Measurements from ENCODE around the gene CNTNAP5. TPM values are rescaled to one million over a fixed set of nuclear protein-coding genes. Genes with fewer than 3 reads are reported as not detected.

The CNTNAP5 gene
- total and polyA plus RNA-seq, 2 of the 4 experiments (the other 2 are of a cell fraction) = not detected

GRCh38 chr2:124692707-124693106, 667.6 kb downstream of the CNTNAP5 start:
- no peak overlapping the region for H3K4ac ChIP-seq (ENCODE audit: low read depth, low read length)
- H2AK5ac ChIP-seq (ENCODE audit: low read depth, low read length) = no peak overlapping the region
- no peak overlapping the region for H3K18ac ChIP-seq (ENCODE audit: low read depth, low read length)
- no peak overlapping the region for H4K91ac ChIP-seq (ENCODE audit: insufficient read depth, low read depth, low read length)
- H3K9me3 ChIP-seq (ENCODE audit: control insufficient read depth, insufficient read depth, low read length) = peaks cover 6% of the 10 kb centered on the region
- H3K9me1 ChIP-seq (ENCODE audit: insufficient read depth, low read length) = no peaks in the 10 kb centered on the region
- intact Hi-C loops (cut with micrococcal nuclease) = no loop called here
- no peak overlapping the region for H3K23ac ChIP-seq (ENCODE audit: low read depth, low read length)
- H3K14ac ChIP-seq (replicated peaks; ENCODE audit: low read depth, low read length) = no peak overlapping the region
- WGBS, 2 experiments (ENCODE audit: extremely low coverage in 2 of 2, insufficient read length in 1 of 2) = no CpG with 5 or more reads among the region's 1 CpG
- no peaks in the 10 kb centered on the region; the same call in 1 of the 2 replicates for H3K4me1 ChIP-seq (ENCODE audit: control insufficient read depth, insufficient read depth, low read length)
- H3K27me3 ChIP-seq (ENCODE audit: control insufficient read depth, insufficient read depth, low read length) = no peaks in the 10 kb centered on the region
- no peak overlapping the region for H2BK15ac ChIP-seq (ENCODE audit: low read depth, low read length)
- H3K36me3 ChIP-seq (ENCODE audit: control insufficient read depth, insufficient read depth, low read length) = no peaks in the 10 kb centered on the region
- TF ChIP-seq, protein P1, sequence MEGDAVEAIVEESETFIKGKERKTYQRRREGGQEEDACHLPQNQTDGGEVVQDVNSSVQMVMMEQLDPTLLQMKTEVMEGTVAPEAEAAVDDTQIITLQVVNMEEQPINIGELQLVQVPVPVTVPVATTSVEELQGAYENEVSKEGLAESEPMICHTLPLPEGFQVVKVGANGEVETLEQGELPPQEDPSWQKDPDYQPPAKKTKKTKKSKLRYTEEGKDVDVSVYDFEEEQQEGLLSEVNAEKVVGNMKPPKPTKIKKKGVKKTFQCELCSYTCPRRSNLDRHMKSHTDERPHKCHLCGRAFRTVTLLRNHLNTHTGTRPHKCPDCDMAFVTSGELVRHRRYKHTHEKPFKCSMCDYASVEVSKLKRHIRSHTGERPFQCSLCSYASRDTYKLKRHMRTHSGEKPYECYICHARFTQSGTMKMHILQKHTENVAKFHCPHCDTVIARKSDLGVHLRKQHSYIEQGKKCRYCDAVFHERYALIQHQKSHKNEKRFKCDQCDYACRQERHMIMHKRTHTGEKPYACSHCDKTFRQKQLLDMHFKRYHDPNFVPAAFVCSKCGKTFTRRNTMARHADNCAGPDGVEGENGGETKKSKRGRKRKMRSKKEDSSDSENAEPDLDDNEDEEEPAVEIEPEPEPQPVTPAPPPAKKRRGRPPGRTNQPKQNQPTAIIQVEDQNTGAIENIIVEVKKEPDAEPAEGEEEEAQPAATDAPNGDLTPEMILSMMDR (conservative IDR thresholded peaks at IDR 0.05; ENCODE audit: low read depth, low read length) = no peak
- TF ChIP-seq NFE2L2 (IDR thresholded peaks at IDR 0.05; ENCODE audit: low read depth, low read length) = no peak
- TF ChIP-seq MAFK (IDR thresholded peaks at IDR 0.05; ENCODE audit: low read depth, low read length) = no peak
- no peak for TF ChIP-seq RFX5 (IDR thresholded peaks at IDR 0.05; ENCODE audit: low read depth, low read length)
- H3K9ac ChIP-seq (ENCODE audit: low read depth, low read length) = no peak overlapping the region
- no peaks in the 10 kb centered on the region for H4K20me1 ChIP-seq (ENCODE audit: insufficient read depth, low read length)
- no peak overlapping the region for H3K4me2 ChIP-seq (ENCODE audit: low read depth, low read length)
- no peaks in the 10 kb centered on the region for H3K79me1 ChIP-seq (ENCODE audit: low read depth in 1 of 2, low read length in 2 of 2)
- POLR2A ChIA-PET (ENCODE audit: unreplicated experiment) = no interaction called here
- BruUV-seq (replicated peaks) = no TSS peak
- H2BK20ac ChIP-seq (ENCODE audit: low read depth, low read length) = no peak overlapping the region
- no peak overlapping the region for H4K5ac ChIP-seq (ENCODE audit: low read depth, low read length)
- no peak for ATAC-seq (ENCODE audit: low read depth)
- no peak overlapping the region for H2AFZ ChIP-seq (replicated peaks; ENCODE audit: low read length, poor library complexity)
- no peak overlapping the region for H2AK9ac ChIP-seq (replicated peaks; ENCODE audit: low read depth, low read length, poor library complexity)
- no peak for DNase-seq
- H4K8ac ChIP-seq (ENCODE audit: low read depth in 2 of 2, low read length in 2 of 2) = no peak overlapping the region
- no peak overlapping the region for H3K56ac ChIP-seq (ENCODE audit: extremely low read depth, insufficient read depth, low read length)
- CTCF ChIA-PET = no interaction called here
- dilution Hi-C loops (cut with HindIII; ENCODE audit: low sequenced_read_pairs, unreplicated experiment) = no loop called here
- in situ Hi-C loops (cut with MboI; ENCODE audit: low sequenced_read_pairs) = no loop called here
- H2BK120ac ChIP-seq (ENCODE audit: low read depth, low read length) = no peak overlapping the region
- no peak overlapping the region for H2BK5ac ChIP-seq (ENCODE audit: low read depth, low read length, poor library complexity, severe bottlenecking)
- H3K27ac ChIP-seq (ENCODE audit: insufficient read depth, low read length) = no peak overlapping the region
- H3K4me3 ChIP-seq (ENCODE audit: insufficient read depth, low read depth, low read length) = no peak overlapping the region

Measured in IMR-90 (cell line).